HepG2 (cell line): ENCODE measurements around the gene FSTL1. TPM values are rescaled to one million over a fixed set of nuclear protein-coding genes. Genes with fewer than 3 reads are reported as not detected.
A peak's percentile ranks its signal among the peaks of the same experiment; 100 is the strongest.

Experiments used
- AGO2 ChIP-seq: fragments of 200-400 bp; formaldehyde crosslinking; optimal IDR thresholded peaks from 2 replicates; pipeline ENCODE3; 2017; ENCODE audit warnings: mild to moderate bottlenecking, low read depth, low read length, moderate library complexity
- ATF1 ChIP-seq: IDR thresholded peaks from 2 replicates; pipeline ENCODE4 v1.6.1; 2016; ENCODE audit warnings: mild to moderate bottlenecking, control low read depth
- CBFB ChIP-seq: sonication (generic); formaldehyde crosslinking; IDR thresholded peaks from 2 replicates; pipeline ENCODE4 v1.4.0; 2020; ENCODE audit warnings: missing genetic modification reagents
- FIP1L1 ChIP-seq: fragments of 200-400 bp; formaldehyde crosslinking; IDR thresholded peaks from 2 replicates; pipeline ENCODE4 v1.6.1; 2018; ENCODE audit warnings: low read depth, mild to moderate bottlenecking, low read length, moderate library complexity, borderline replicate concordance; ENCODE audit not compliant: insufficient read depth
- HHEX ChIP-seq: IDR thresholded peaks from 2 replicates; pipeline ENCODE4 v1.6.1; 2016; ENCODE audit warnings: control low read depth
- KLF9 ChIP-seq: IDR thresholded peaks from 2 replicates; pipeline ENCODE4 v1.6.1; 2016; ENCODE audit warnings: low read depth
- MYNN ChIP-seq: sonication (generic); formaldehyde crosslinking; IDR thresholded peaks from 2 replicates; pipeline ENCODE4 v1.4.0; 2020; ENCODE audit warnings: mild to moderate bottlenecking, low read depth, missing genetic modification reagents
- PRMT3 ChIP-seq: sonication (generic); formaldehyde crosslinking; IDR thresholded peaks from 2 replicates; pipeline ENCODE4 v1.8.1; 2022; ENCODE audit warnings: low read depth, mild to moderate bottlenecking, moderate library complexity, missing genetic modification reagents, borderline replicate concordance
- SP2 ChIP-seq: sonication (generic); formaldehyde crosslinking; IDR thresholded peaks from 2 replicates; pipeline ENCODE4 v1.5.1; 2020; ENCODE audit warnings: mild to moderate bottlenecking, missing genetic modification reagents
- ZFP37 ChIP-seq: sonication (generic); formaldehyde crosslinking; IDR thresholded peaks from 2 replicates; pipeline ENCODE4 v1.4.0; 2020; ENCODE audit warnings: missing genetic modification reagents, borderline replicate concordance
- ZGPAT ChIP-seq: IDR thresholded peaks from 2 replicates; pipeline ENCODE4 v1.6.1; 2016; ENCODE audit warnings: mild to moderate bottlenecking
- ZKSCAN1 ChIP-seq: fragments of 150-350 bp; IDR thresholded peaks from 2 replicates; pipeline ENCODE4 v1.6.1; 2014; ENCODE audit warnings: low read length
- ZNF205 ChIP-seq: IDR thresholded peaks from 2 replicates; pipeline ENCODE4 v1.6.1; 2018; ENCODE audit warnings: missing biosample characterization, missing genetic modification reagents
- ZNF256 ChIP-seq: sonication (generic); formaldehyde crosslinking; conservative IDR thresholded peaks from 2 replicates; pipeline ENCODE4 v1.4.0; 2020; ENCODE audit warnings: missing genetic modification reagents
- ZNF274 ChIP-seq: sonication (generic); formaldehyde crosslinking; IDR thresholded peaks from 2 replicates; pipeline ENCODE4 v1.5.1; 2020; ENCODE audit warnings: mild to moderate bottlenecking, missing genetic modification reagents
- ZNF547 ChIP-seq: sonication (generic); formaldehyde crosslinking; IDR thresholded peaks from 2 replicates; pipeline ENCODE4 v1.5.1; 2020; ENCODE audit warnings: mild to moderate bottlenecking, missing genetic modification reagents
- ZNF569 ChIP-seq: sonication (generic); formaldehyde crosslinking; IDR thresholded peaks from 2 replicates; pipeline ENCODE4 v1.5.0; 2020; ENCODE audit warnings: mild to moderate bottlenecking, missing genetic modification reagents, moderate library complexity, borderline replicate concordance
- ZNF570 ChIP-seq: sonication (generic); formaldehyde crosslinking; IDR thresholded peaks from 2 replicates; pipeline ENCODE4 v1.4.0; 2020; ENCODE audit warnings: mild to moderate bottlenecking, missing genetic modification reagents, borderline replicate concordance
- ZNF792 ChIP-seq: IDR thresholded peaks from 2 replicates; pipeline ENCODE4 v1.6.1; 2016
- polyA plus RNA-seq, 8 experiments: library from polyadenylated mRNA; depleted of rRNA in 3 of 8; stranded (reverse) in 7 of 8; unstranded in 1 of 8; fragments of >200 nt; fragmentation: Illumina TruSeq in 4 of 8; extraction: Trizol in 4 of 8; gene quantifications; 2 replicates each; pipeline versions ENCODE4 v1.2.1 to v1.2.3, GENCODE V29; 2011 to 2016; ENCODE audit warnings: low read depth in 4 of 8, missing spikeins in 1 of 8, mixed read lengths in 1 of 8; ENCODE audit not compliant: insufficient read depth in 1 of 8
- total RNA-seq, 5 experiments: library from RNA; depleted of rRNA; stranded (reverse); fragments of >200 nt; fragmentation: Illumina TruSeq; extraction: Trizol; gene quantifications; 2 replicates each; pipeline ENCODE4 v1.2.3, GENCODE V29; 2016; ENCODE audit warnings: low read depth in 1 of 5
- TF ChIP-seq, protein P1 (sequence below): sonication (generic); formaldehyde crosslinking; IDR thresholded peaks from 2 replicates; pipeline ENCODE4 v1.5.0; 2020; ENCODE audit warnings: mild to moderate bottlenecking, missing genetic modification reagents, moderate library complexity
- TF ChIP-seq, protein P2 (sequence below): sonication (generic); formaldehyde crosslinking; IDR thresholded peaks from 2 replicates; pipeline ENCODE4 v1.5.0; 2020; ENCODE audit warnings: missing genetic modification reagents, mild to moderate bottlenecking, borderline replicate concordance
- TF ChIP-seq, protein P3 (sequence below): sonication (generic); formaldehyde crosslinking; IDR thresholded peaks from 2 replicates; pipeline ENCODE4 v1.4.0; 2020; ENCODE audit warnings: missing genetic modification reagents, borderline replicate concordance

FSTL1 gene
- total and polyA plus RNA-seq, 2 of the 13 experiments (the other 11 are each of a cell fraction or from before 2014, with no cell fraction given): 0.07 to 0.29 TPM

DNA sequence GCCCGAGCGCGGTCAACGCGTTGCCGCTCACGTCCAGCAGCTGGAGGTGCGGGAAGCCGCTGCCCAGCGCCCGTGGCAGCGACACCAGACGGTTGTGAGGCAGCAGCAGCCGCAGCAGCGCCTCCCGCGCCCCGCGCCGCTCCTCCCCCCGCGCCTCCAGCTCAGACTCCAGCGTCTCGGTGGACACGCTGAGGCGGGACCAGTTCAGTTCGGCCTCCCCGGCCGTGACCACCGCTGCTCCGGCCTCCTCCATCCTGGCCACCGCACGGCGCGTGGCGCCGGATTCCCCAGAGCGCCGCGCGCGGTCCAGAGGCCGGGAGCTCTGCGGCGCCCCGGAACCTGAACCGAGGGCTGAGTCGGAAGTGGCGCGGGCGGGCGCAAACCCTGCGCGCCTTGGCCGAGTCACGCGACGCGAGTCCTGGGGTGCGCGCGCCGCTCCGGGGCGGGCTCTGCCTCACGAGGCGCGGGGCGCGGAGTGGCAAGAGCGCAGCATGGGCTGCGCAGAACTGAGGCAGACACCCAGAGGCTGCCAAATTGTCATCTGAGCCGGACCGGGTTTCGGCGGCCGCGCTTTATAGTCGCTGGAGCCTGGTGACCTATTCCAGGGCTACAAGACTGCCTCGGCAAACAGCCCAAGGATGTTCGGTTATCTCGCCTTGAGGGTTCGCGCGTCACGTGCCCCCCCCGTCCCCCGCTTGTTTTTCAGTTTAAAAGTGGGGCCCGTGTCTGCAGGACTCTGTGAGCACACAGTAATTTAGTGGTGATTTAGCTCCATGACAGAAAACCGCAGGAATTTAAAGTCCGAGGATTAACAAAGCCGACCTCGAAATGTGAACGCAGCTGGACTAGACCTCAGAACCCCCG lies 101.6 kb downstream of the FSTL1 start, which contains the start of gene LRRC58 (continued):
- TF ChIP-seq, protein P1, sequence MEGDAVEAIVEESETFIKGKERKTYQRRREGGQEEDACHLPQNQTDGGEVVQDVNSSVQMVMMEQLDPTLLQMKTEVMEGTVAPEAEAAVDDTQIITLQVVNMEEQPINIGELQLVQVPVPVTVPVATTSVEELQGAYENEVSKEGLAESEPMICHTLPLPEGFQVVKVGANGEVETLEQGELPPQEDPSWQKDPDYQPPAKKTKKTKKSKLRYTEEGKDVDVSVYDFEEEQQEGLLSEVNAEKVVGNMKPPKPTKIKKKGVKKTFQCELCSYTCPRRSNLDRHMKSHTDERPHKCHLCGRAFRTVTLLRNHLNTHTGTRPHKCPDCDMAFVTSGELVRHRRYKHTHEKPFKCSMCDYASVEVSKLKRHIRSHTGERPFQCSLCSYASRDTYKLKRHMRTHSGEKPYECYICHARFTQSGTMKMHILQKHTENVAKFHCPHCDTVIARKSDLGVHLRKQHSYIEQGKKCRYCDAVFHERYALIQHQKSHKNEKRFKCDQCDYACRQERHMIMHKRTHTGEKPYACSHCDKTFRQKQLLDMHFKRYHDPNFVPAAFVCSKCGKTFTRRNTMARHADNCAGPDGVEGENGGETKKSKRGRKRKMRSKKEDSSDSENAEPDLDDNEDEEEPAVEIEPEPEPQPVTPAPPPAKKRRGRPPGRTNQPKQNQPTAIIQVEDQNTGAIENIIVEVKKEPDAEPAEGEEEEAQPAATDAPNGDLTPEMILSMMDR: peak; percentile 66
- TF ChIP-seq ZNF570 (no peak), AGO2 (peak; percentile 75), MYNN (CRISPR knock-in tag) (peak; percentile 62; the same call in 1 of the 2 replicates), FIP1L1 (no peak; the same call in 1 of the 2 replicates), ZNF547 (CRISPR knock-in tag) (peak; percentile 85), KLF9 (CRISPR knock-in tag) (no peak), ZNF256 (no peak), ZNF792 (CRISPR knock-in tag) (no peak; the same call in none of the 2 replicates), ZGPAT (CRISPR knock-in tag) (peak; percentile 88; the same call in 1 of the 2 replicates), SP2 (CRISPR knock-in tag) (no peak; the same call in 1 of the 2 replicates), PRMT3 (CRISPR knock-in tag) (peak; percentile 90), ZNF569 (CRISPR knock-in tag) (no peak), CBFB (peak; percentile 92), ATF1 (no peak), HHEX (no peak), ZNF274 (no peak; the same call in 1 of the 2 replicates), ZNF205 (CRISPR knock-in tag) (no peak), ZFP37 (peak; percentile 85; the same call in 1 of the 2 replicates), ZKSCAN1 (no peak)
- TF ChIP-seq, protein P2, sequence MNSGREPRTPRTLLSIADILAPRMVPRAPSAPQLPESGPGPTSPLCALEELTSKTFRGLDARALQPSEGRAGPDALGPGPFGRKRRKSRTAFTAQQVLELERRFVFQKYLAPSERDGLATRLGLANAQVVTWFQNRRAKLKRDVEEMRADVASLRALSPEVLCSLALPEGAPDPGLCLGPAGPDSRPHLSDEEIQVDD (CRISPR knock-in tag): no peak; the same call in 1 of the 2 replicates
- TF ChIP-seq, protein P3, sequence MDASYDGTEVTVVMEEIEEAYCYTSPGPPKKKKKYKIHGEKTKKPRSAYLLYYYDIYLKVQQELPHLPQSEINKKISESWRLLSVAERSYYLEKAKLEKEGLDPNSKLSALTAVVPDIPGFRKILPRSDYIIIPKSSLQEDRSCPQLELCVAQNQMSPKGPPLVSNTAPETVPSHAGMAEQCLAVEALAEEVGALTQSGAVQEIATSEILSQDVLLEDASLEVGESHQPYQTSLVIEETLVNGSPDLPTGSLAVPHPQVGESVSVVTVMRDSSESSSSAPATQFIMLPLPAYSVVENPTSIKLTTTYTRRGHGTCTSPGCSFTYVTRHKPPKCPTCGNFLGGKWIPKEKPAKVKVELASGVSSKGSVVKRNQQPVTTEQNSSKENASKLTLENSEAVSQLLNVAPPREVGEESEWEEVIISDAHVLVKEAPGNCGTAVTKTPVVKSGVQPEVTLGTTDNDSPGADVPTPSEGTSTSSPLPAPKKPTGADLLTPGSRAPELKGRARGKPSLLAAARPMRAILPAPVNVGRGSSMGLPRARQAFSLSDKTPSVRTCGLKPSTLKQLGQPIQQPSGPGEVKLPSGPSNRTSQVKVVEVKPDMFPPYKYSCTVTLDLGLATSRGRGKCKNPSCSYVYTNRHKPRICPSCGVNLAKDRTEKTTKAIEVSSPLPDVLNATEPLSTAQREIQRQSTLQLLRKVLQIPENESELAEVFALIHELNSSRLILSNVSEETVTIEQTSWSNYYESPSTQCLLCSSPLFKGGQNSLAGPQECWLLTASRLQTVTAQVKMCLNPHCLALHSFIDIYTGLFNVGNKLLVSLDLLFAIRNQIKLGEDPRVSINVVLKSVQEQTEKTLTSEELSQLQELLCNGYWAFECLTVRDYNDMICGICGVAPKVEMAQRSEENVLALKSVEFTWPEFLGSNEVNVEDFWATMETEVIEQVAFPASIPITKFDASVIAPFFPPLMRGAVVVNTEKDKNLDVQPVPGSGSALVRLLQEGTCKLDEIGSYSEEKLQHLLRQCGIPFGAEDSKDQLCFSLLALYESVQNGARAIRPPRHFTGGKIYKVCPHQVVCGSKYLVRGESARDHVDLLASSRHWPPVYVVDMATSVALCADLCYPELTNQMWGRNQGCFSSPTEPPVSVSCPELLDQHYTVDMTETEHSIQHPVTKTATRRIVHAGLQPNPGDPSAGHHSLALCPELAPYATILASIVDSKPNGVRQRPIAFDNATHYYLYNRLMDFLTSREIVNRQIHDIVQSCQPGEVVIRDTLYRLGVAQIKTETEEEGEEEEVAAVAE (CRISPR knock-in tag): no peak
